ENCODE measurements around the gene TMEM54. TPM values are rescaled to one million over a fixed set of nuclear protein-coding genes. Genes with fewer than 3 reads are reported as not detected.

The TMEM54 gene
- total and polyA plus RNA-seq, 2 of the 13 experiments (the other 11 are each of a cell fraction or from before 2014, with no cell fraction given) = 2.5 to 2.9 TPM

DNA sequence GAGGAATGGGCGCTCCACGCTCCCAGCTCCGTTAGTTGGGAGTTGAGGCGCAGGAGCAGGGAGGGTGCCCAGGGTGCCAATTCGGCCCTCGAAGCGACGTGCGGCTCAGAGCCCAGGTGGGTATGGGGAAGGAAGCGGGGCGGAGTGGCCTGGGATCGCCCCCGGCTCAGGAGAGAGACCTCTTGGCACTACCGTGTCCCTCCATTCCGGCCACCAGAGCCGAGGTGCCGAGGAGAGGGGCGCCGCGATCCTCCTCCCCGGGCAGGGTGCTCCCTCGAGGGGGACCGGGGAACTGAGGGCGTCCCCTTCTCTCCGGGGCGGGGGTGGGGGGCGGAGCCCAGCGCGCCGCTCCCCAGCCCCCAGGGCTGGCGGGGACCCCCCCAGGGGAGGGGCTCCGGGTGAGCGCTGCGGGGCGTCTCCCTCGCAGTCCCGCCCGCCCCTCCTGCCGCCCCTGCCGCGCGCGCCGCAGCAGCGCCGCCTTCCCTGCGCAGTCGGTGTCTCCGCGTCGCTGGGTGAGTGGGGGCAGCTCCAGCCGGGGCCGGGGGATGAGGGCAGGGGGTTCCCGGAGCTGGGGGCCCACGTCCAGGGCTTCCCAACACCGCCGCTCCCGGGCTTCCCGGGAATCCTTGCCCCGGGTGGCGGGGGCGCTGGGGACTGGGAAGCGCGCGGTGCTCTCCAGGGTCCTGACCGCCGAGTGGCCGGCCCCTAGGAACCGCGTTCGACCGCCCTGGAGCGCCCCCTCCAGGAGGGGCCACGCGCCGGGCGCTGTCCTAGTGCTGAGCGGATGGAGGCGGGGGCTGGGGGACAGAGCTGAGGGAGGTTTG is 15.0 kb downstream of the TMEM54 start, which contains the start of gene HPCA (continued):
- TF ChIP-seq ZNF367 (CRISPR knock-in tag; IDR thresholded peaks at IDR 0.05; ENCODE audit: borderline replicate concordance) = peak; percentile 97; the same call in 1 of the 2 replicates
- peak; percentile 50; the same call in 1 of the 2 replicates for TF ChIP-seq DR1 (CRISPR knock-in tag; IDR thresholded peaks at IDR 0.05)
- TF ChIP-seq NR0B2 (CRISPR knock-in tag; IDR thresholded peaks at IDR 0.05) = peak; percentile 95
- TF ChIP-seq SNAPC5 (CRISPR knock-in tag; IDR thresholded peaks at IDR 0.05; ENCODE audit: borderline replicate concordance) = peak; percentile 97
- TF ChIP-seq ZNF747 (CRISPR knock-in tag; IDR thresholded peaks at IDR 0.05; ENCODE audit: borderline replicate concordance) = peak; percentile 84; the same call in 1 of the 2 replicates
- TF ChIP-seq ZNF773 (CRISPR knock-in tag; IDR thresholded peaks at IDR 0.05; ENCODE audit: borderline replicate concordance) = peak; percentile 99
- peak; percentile 98 for TF ChIP-seq ZNF792 (CRISPR knock-in tag; IDR thresholded peaks at IDR 0.05)
- TF ChIP-seq AKAP8 (CRISPR knock-in tag; IDR thresholded peaks at IDR 0.05) = peak; percentile 75; the same call in 1 of the 2 replicates
- peak; percentile 95; the same call in 1 of the 2 replicates for TF ChIP-seq ZNF615 (CRISPR knock-in tag; IDR thresholded peaks at IDR 0.05; ENCODE audit: borderline replicate concordance)
- TF ChIP-seq TP53 (CRISPR knock-in tag; conservative IDR thresholded peaks at IDR 0.05) = peak; percentile 90; the same call in 1 of the 2 replicates
- TF ChIP-seq ZFP91 (CRISPR knock-in tag; IDR thresholded peaks at IDR 0.05; ENCODE audit: borderline replicate concordance) = peak; percentile 69
- peak; percentile 70 for TF ChIP-seq TEAD3 (CRISPR knock-in tag; optimal IDR thresholded peaks at IDR 0.05; ENCODE audit: borderline replicate concordance)
- TF ChIP-seq RBM22 (optimal IDR thresholded peaks at IDR 0.05; ENCODE audit: low read length) = no peak
- peak; percentile 93 for TF ChIP-seq RFXAP (CRISPR knock-in tag; IDR thresholded peaks at IDR 0.05; ENCODE audit: borderline replicate concordance)
- TF ChIP-seq, protein P1, sequence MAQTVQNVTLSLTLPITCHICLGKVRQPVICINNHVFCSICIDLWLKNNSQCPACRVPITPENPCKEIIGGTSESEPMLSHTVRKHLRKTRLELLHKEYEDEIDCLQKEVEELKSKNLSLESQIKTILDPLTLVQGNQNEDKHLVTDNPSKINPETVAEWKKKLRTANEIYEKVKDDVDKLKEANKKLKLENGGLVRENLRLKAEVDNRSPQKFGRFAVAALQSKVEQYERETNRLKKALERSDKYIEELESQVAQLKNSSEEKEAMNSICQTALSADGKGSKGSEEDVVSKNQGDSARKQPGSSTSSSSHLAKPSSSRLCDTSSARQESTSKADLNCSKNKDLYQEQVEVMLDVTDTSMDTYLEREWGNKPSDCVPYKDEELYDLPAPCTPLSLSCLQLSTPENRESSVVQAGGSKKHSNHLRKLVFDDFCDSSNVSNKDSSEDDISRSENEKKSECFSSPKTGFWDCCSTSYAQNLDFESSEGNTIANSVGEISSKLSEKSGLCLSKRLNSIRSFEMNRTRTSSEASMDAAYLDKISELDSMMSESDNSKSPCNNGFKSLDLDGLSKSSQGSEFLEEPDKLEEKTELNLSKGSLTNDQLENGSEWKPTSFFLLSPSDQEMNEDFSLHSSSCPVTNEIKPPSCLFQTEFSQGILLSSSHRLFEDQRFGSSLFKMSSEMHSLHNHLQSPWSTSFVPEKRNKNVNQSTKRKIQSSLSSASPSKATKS (CRISPR knock-in tag; IDR thresholded peaks at IDR 0.05) = peak; percentile 84; the same call in 1 of the 2 replicates
- TF ChIP-seq, protein P2, sequence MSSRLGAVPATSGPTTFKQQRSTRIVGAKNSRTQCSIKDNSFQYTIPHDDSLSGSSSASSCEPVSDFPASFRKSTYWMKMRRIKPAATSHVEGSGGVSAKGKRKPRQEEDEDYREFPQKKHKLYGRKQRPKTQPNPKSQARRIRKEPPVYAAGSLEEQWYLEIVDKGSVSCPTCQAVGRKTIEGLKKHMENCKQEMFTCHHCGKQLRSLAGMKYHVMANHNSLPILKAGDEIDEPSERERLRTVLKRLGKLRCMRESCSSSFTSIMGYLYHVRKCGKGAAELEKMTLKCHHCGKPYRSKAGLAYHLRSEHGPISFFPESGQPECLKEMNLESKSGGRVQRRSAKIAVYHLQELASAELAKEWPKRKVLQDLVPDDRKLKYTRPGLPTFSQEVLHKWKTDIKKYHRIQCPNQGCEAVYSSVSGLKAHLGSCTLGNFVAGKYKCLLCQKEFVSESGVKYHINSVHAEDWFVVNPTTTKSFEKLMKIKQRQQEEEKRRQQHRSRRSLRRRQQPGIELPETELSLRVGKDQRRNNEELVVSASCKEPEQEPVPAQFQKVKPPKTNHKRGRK (CRISPR knock-in tag; IDR thresholded peaks at IDR 0.05) = no peak
- peak; percentile 97 for TF ChIP-seq ZNF256 (CRISPR knock-in tag; conservative IDR thresholded peaks at IDR 0.05)
- TF ChIP-seq TMF1 (CRISPR knock-in tag; IDR thresholded peaks at IDR 0.05; ENCODE audit: low read depth) = peak; percentile 97
- TF ChIP-seq GLI4 (CRISPR knock-in tag; IDR thresholded peaks at IDR 0.05; ENCODE audit: borderline replicate concordance) = peak; percentile 97
- peak; percentile 99 for TF ChIP-seq NKX3-1 (CRISPR knock-in tag; IDR thresholded peaks at IDR 0.05)
- no peak for TF ChIP-seq ZNF496 (CRISPR knock-in tag; IDR thresholded peaks at IDR 0.05; ENCODE audit: insufficient replicate concordance)
- TF ChIP-seq CC2D1A (CRISPR knock-in tag; IDR thresholded peaks at IDR 0.05) = peak; percentile 90
- peak; percentile 85; the same call in 1 of the 2 replicates for TF ChIP-seq ZNF33A (CRISPR knock-in tag; IDR thresholded peaks at IDR 0.05; ENCODE audit: borderline replicate concordance)
